Endothelial cell of umbilical vein (primary cell): ENCODE data around the gene PTTG1. TPM values are rescaled to one million over a fixed set of nuclear protein-coding genes. Genes with fewer than 3 reads are reported as not detected.

Experiments
- BruUV-seq: library from RNA; stranded (reverse); fragments of 400-500 nt; replicated peaks from 2 replicates; lab custom pipeline; 2021; lab: Mats Ljungman, UMichigan
- CTCF ChIA-PET: fragments of 300-600, 350-600 bp; sonication (Branson Sonifier 250); formaldehyde crosslinking; loops from one replicate; lab custom pipeline; 2021; ENCODE audit warnings: antibody characterized with exemption, inconsistent platforms; lab: Charles Lee
- POLR2A ChIA-PET: fragments of 300-600, 350-600 bp; sonication (Branson Sonifier 250); formaldehyde crosslinking; loops from one replicate; lab custom pipeline; 2021; ENCODE audit warnings: antibody characterized with exemption, inconsistent platforms; lab: Charles Lee
- DNase-seq: peaks from one replicate; pipeline ENCODE4 v3.0.0-alpha.2; 2011; ENCODE audit warnings: low read depth, low spot score
- FAIRE-seq: peaks from 2 replicates; lab custom pipeline; 2011; peaks lifted over from hg19 to GRCh38; lab: Jason Lieb, UNC
- H2AFZ ChIP-seq: 2 replicates; pipeline ENCODE4 v1.6.0; 2012; ENCODE audit warnings: low read depth, low read length, control low read depth, inconsistent platforms
- H3K27ac ChIP-seq: 2 replicates; pipeline ENCODE4 v1.5.1; 2011; ENCODE audit warnings: low read depth, mild to moderate bottlenecking, control low read depth, low read length, moderate library complexity; ENCODE audit not compliant: insufficient read depth
- H3K27me3 ChIP-seq, 2 experiments: 2 replicates each; pipeline versions ENCODE4 v1.6.0 to v1.6.1; 2011; ENCODE audit warnings: low read length in 2 of 2, mixed read lengths in 1 of 2; ENCODE audit not compliant: control insufficient read depth in 2 of 2, insufficient read depth in 2 of 2
- H3K36me3 ChIP-seq, 2 experiments: 2 replicates in 1 of 2; 3 replicates in 1 of 2; pipeline ENCODE4 v1.5.1; 2011; ENCODE audit warnings: low read length in 2 of 2, mild to moderate bottlenecking in 1 of 2, moderate library complexity in 1 of 2; ENCODE audit not compliant: control insufficient read depth in 2 of 2, insufficient read depth in 2 of 2; ENCODE audit errors: extremely low read depth in 1 of 2
- H3K4me1 ChIP-seq: 3 replicates; pipeline ENCODE4 v1.5.1; 2011; ENCODE audit warnings: mild to moderate bottlenecking, low read length; ENCODE audit not compliant: control insufficient read depth, insufficient read depth; ENCODE audit errors: extremely low read depth
- H3K4me2 ChIP-seq: 2 replicates; pipeline ENCODE4 v1.6.1; 2011; ENCODE audit warnings: low read length, control low read depth, mixed read lengths; ENCODE audit not compliant: insufficient read depth
- H3K4me3 ChIP-seq, 3 experiments: fragments of 200-600 bp in 1 of 3; sonication (generic), shearing (Covaris generic) in 1 of 3; replicated peaks in 1 of 3; 2 replicates each; pipeline ENCODE4 v1.5.1; 2011 to 2016; ENCODE audit warnings: control low read depth in 3 of 3, low read length in 3 of 3, mild to moderate bottlenecking in 2 of 3, inconsistent platforms in 1 of 3, low read depth in 1 of 3, moderate library complexity in 1 of 3; ENCODE audit not compliant: insufficient read depth in 1 of 3
- H3K79me2 ChIP-seq: 2 replicates; pipeline ENCODE4 v1.6.0; 2012; ENCODE audit warnings: low read length, inconsistent platforms; ENCODE audit not compliant: control insufficient read depth, insufficient read depth
- H3K9ac ChIP-seq: replicated peaks from 2 replicates; pipeline ENCODE3; 2011; ENCODE audit warnings: low read length, control low read depth; ENCODE audit not compliant: insufficient read depth; ENCODE audit errors: extremely low read depth
- H3K9me1 ChIP-seq: replicated peaks from 3 replicates; pipeline ENCODE4 v1.6.0; 2011; ENCODE audit warnings: mild to moderate bottlenecking, low read length; ENCODE audit not compliant: control insufficient read depth, insufficient read depth; ENCODE audit errors: extremely low read depth
- H3K9me3 ChIP-seq: replicated peaks from 2 replicates; pipeline ENCODE4 v1.5.1; 2012; ENCODE audit warnings: low read length, inconsistent platforms; ENCODE audit not compliant: control insufficient read depth, insufficient read depth
- H4K20me1 ChIP-seq: replicated peaks from 2 replicates; pipeline ENCODE3; 2011; ENCODE audit warnings: mild to moderate bottlenecking, low read length; ENCODE audit not compliant: control insufficient read depth, insufficient read depth; ENCODE audit errors: extremely low read depth
- CTCF ChIP-seq, 2 donors: IDR thresholded peaks; 1 replicate in 1 of 2; 2 replicates in 1 of 2; pipeline ENCODE4 v1.5.1; 2011; ENCODE audit warnings: low read length in 2 of 2, mild to moderate bottlenecking in 2 of 2, moderate library complexity in 2 of 2, control low read depth in 1 of 2, inconsistent platforms in 1 of 2, low read depth in 1 of 2; ENCODE audit not compliant: insufficient read depth in 1 of 2; ENCODE audit errors: extremely low read depth in 1 of 2
- EZH2 ChIP-seq: IDR thresholded peaks from 2 replicates; pipeline ENCODE4 v1.6.1; 2012; ENCODE audit warnings: borderline replicate concordance, low read depth, mild to moderate bottlenecking, moderate library complexity, low read length, inconsistent platforms; ENCODE audit not compliant: severe bottlenecking
- FOS ChIP-seq: IDR thresholded peaks from 2 replicates; pipeline ENCODE4 v1.6.1; 2011; ENCODE audit warnings: mild to moderate bottlenecking, low read length, moderate library complexity, borderline replicate concordance; ENCODE audit not compliant: insufficient read depth
- GATA2 ChIP-seq: IDR thresholded peaks from 2 replicates; pipeline ENCODE4 v1.7.0; 2011; ENCODE audit warnings: low read depth, mild to moderate bottlenecking, moderate library complexity, mixed read lengths, low read length; ENCODE audit not compliant: insufficient read length, insufficient read depth
- JUN ChIP-seq: IDR thresholded peaks from 2 replicates; pipeline ENCODE4 v1.6.1; 2011; ENCODE audit warnings: borderline replicate concordance, low read depth; ENCODE audit not compliant: insufficient read length, insufficient read depth
- MAX ChIP-seq: IDR thresholded peaks from 2 replicates; pipeline ENCODE4 v1.6.1; 2011; ENCODE audit not compliant: insufficient read depth, insufficient read length
- MYC ChIP-seq: IDR thresholded peaks from one replicate; pipeline ENCODE4 v1.6.1; 2011; ENCODE audit warnings: mild to moderate bottlenecking, low read depth, low read length
- POLR2A ChIP-seq: IDR thresholded peaks from 2 replicates; pipeline ENCODE4 v1.6.1; 2012; ENCODE audit warnings: low read depth, mild to moderate bottlenecking, control low read depth, low read length
- POLR2AphosphoS5 ChIP-seq: IDR thresholded peaks from 2 replicates; pipeline ENCODE4 v1.6.1; 2012; ENCODE audit warnings: low read depth, mild to moderate bottlenecking, control low read depth, low read length, moderate library complexity; ENCODE audit not compliant: insufficient read depth
- dilution Hi-C: fragments of 300-500 bp; cut with MboI; formaldehyde crosslinking; loops from one replicate; pipeline ENCODE4 v1.15.0; 2019; ENCODE audit warnings: low sequenced_read_pairs; ENCODE audit not compliant: extremely low pct_ligation_motif_present
- intact Hi-C: fragments of 100-400 bp; cut with micrococcal nuclease; formaldehyde crosslinking; loops from one replicate; pipeline ENCODE4 v1.10.0; 2022
- polyA plus RNA-seq, 4 experiments: library from polyadenylated mRNA; depleted of rRNA in 3 of 4; stranded (reverse) in 3 of 4; unstranded in 1 of 4; fragments of >200 nt; gene quantifications; 2 replicates each; pipeline versions ENCODE4 v1.2.1 to v1.2.3, GENCODE V29; 2011 to 2012; ENCODE audit warnings: missing spikeins in 1 of 4
- total RNA-seq: library from RNA; stranded (reverse); gene quantifications from 2 replicates; pipeline ENCODE4 v1.2.3, GENCODE V29; 2021

Gene PTTG1
- total and polyA plus RNA-seq, 2 donors (not counting 3 experiments of a cell fraction or from before 2014, with no cell fraction given) = 140 to 157 TPM

GRCh38 chr5:160378330-160378729 is 43.3 kb upstream of the PTTG1 start:
- Histone ChIP-seq H3K4me2 (no peak overlapping the region), H4K20me1 (no peaks in the 10 kb centered on the region), H3K9me3 (no peaks in the 10 kb centered on the region), H3K79me2 (no peaks in the 10 kb centered on the region), H3K27me3 (peaks cover 43 to 47% of the 10 kb centered on the region in 2 experiments), H3K9me1 (no peaks in the 10 kb centered on the region), H3K36me3 (no peaks in the 10 kb centered on the region), H3K4me1 (no peaks in the 10 kb centered on the region), H3K27ac (no peak overlapping the region), H2AFZ (no peak overlapping the region), H3K9ac (no peak overlapping the region), H3K4me3 (no peak overlapping the region)
- TF ChIP-seq MAX (no peak), CTCF (IDR thresholded peaks at IDR 0.05; ENCODE audit: extremely low read depth in 1 of 2, insufficient read depth in 1 of 2, low read depth in 1 of 2, low read length in 2 of 2) (no peak), POLR2AphosphoS5 (no peak), JUN (no peak), GATA2 (no peak), EZH2 (no peak), FOS (no peak), MYC (no peak), POLR2A (no peak)
- BruUV-seq = no TSS peak
- FAIRE-seq (no peak), DNase-seq (no peak)
- POLR2A ChIA-PET = no interaction called here
- CTCF ChIA-PET = interaction anchor here (0.7 to 4.8 kb wide), 3 partner anchors 13 to 356 kb away, joined by 3 to 46 read pairs (median 4); no protein-coding TSS in a partner anchor
- dilution Hi-C loops (no loop called here), intact Hi-C loops (no loop called here)
